NB4 (cell line): ENCODE measurements around the gene MSH3.

Experiments used
- POLR2A ChIP-seq: IDR thresholded peaks from 2 replicates; pipeline ENCODE4 v1.6.1; 2011; ENCODE audit warnings: mild to moderate bottlenecking; ENCODE audit not compliant: insufficient read length; ENCODE audit errors: extremely low read depth
- TF ChIP-seq, protein P1 (sequence below): IDR thresholded peaks from one replicate; pipeline ENCODE4 v1.5.1; 2012; ENCODE audit warnings: low read depth, low read length

DNA sequence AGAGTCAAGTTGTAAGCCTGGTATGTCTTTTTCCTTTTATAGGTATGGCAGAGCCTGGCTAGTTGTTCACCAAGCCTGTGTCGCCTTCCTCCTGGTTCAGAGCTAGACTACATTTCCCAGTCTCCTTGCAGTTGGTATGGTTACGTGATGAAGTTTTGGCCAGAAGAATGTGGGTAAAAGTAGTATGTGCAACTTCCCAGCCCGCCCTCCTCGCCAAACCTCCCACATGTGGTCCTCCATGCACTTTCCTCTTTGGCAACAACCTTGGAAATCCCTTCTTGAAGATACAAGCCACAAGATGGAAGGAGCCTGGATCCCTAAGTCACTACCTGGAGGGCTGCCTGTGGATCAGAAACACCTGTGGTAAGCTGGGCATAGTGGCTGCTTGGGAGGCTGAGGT lies 36.0 kb upstream of the MSH3 start:
- TF ChIP-seq, protein P1, sequence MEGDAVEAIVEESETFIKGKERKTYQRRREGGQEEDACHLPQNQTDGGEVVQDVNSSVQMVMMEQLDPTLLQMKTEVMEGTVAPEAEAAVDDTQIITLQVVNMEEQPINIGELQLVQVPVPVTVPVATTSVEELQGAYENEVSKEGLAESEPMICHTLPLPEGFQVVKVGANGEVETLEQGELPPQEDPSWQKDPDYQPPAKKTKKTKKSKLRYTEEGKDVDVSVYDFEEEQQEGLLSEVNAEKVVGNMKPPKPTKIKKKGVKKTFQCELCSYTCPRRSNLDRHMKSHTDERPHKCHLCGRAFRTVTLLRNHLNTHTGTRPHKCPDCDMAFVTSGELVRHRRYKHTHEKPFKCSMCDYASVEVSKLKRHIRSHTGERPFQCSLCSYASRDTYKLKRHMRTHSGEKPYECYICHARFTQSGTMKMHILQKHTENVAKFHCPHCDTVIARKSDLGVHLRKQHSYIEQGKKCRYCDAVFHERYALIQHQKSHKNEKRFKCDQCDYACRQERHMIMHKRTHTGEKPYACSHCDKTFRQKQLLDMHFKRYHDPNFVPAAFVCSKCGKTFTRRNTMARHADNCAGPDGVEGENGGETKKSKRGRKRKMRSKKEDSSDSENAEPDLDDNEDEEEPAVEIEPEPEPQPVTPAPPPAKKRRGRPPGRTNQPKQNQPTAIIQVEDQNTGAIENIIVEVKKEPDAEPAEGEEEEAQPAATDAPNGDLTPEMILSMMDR, result no peak
- TF ChIP-seq POLR2A, result no peak
